GM12878 (cell line): ENCODE results near the gene MRPS15. TPM values are rescaled to one million over a fixed set of nuclear protein-coding genes. Genes with fewer than 3 reads are reported as not detected.

Source experiments
- BCLAF1 ChIP-seq: fragments of 450-650 bp; IDR thresholded peaks from 2 replicates; pipeline ENCODE4 v1.6.1; 2017; ENCODE audit warnings: antibody characterized with exemption, mild to moderate bottlenecking, moderate library complexity
- CHD4 ChIP-seq: fragments of 200-600 bp; sonication (generic); IDR thresholded peaks from 2 replicates; pipeline ENCODE4 v1.6.1; 2016; ENCODE audit warnings: mild to moderate bottlenecking
- ETV6 ChIP-seq, 2 experiments: fragments of 450-650 bp in 1 of 2; IDR thresholded peaks in 1 of 2; conservative IDR thresholded peaks in 1 of 2; 2 replicates each; pipeline ENCODE4 v1.6.1; 2014; ENCODE audit warnings: antibody characterized with exemption in 1 of 2, borderline replicate concordance in 1 of 2, low read depth in 1 of 2, mild to moderate bottlenecking in 1 of 2, moderate library complexity in 1 of 2
- NRF1 ChIP-seq: conservative IDR thresholded peaks from 2 replicates; pipeline ENCODE4 v1.6.1; 2011; ENCODE audit warnings: mild to moderate bottlenecking, low read depth, low read length, improper control_type of control experiment
- PAX5 ChIP-seq: IDR thresholded peaks from 2 replicates; pipeline ENCODE4 v1.6.1; 2011; ENCODE audit warnings: low read depth, low read length, borderline replicate concordance
- POLR2AphosphoS2 ChIP-seq: IDR thresholded peaks from 2 replicates; pipeline ENCODE4 v1.6.1; 2011; ENCODE audit warnings: low read depth, mild to moderate bottlenecking, low read length, improper control_type of control experiment, moderate library complexity
- RAD51 ChIP-seq: fragments of 450-650 bp; IDR thresholded peaks from 2 replicates; pipeline ENCODE4 v1.6.1; 2016; ENCODE audit warnings: moderate library complexity, mild to moderate bottlenecking, inconsistent platforms
- ZBTB33 ChIP-seq: fragments of 450-650 bp; IDR thresholded peaks from 2 replicates; pipeline ENCODE4 v1.6.1; 2017; ENCODE audit warnings: mild to moderate bottlenecking
- ZNF207 ChIP-seq: fragments of 450-650 bp; IDR thresholded peaks from 2 replicates; pipeline ENCODE4 v1.6.1; 2014; ENCODE audit warnings: antibody characterized with exemption, mild to moderate bottlenecking, borderline replicate concordance
- polyA plus RNA-seq, 11 experiments: library from polyadenylated mRNA; depleted of rRNA in 4 of 11; unstranded in 6 of 11; stranded (reverse) in 5 of 11; fragments of >200 nt; fragmentation: Nextera tagmentation in 4 of 11; fragmentation: Illumina TruSeq in 1 of 11; extraction: Ambion mirVana in 4 of 11; extraction: Trizol in 1 of 11; gene quantifications; 1 replicate in 1 of 11; 2 replicates in 10 of 11; pipeline versions ENCODE4 v1.2.1 to v1.2.3, GENCODE V29; 2011 to 2016; ENCODE audit warnings: inconsistent platforms in 2 of 11, missing spikeins in 2 of 11, low read depth in 1 of 11
- total RNA-seq, 4 experiments: library from RNA; depleted of rRNA in 3 of 4; stranded (reverse); fragments of >200 nt in 3 of 4; fragmentation: Illumina TruSeq in 1 of 4; extraction: Trizol in 1 of 4; gene quantifications; 2 replicates each; pipeline versions ENCODE4 v1.2.1 to v1.2.3, GENCODE V29; 2013 to 2021
- TF ChIP-seq, protein P1 (sequence below): IDR thresholded peaks from 2 replicates; pipeline ENCODE4 v1.6.1; 2011; ENCODE audit warnings: low read depth, mild to moderate bottlenecking, low read length, moderate library complexity, borderline replicate concordance; ENCODE audit errors: extremely low read depth
- TF ChIP-seq, protein P2 (sequence below): fragments of 450-650 bp; formaldehyde crosslinking; IDR thresholded peaks from 2 replicates; pipeline ENCODE4 v1.4.0; 2022; ENCODE audit warnings: mild to moderate bottlenecking, moderate library complexity
- TF ChIP-seq, protein P3 (sequence below): fragments of 450-650 bp; IDR thresholded peaks from 2 replicates; pipeline ENCODE4 v1.6.1; 2017; ENCODE audit warnings: mild to moderate bottlenecking, low read depth, inconsistent platforms; ENCODE audit not compliant: poor library complexity, severe bottlenecking
- TF ChIP-seq, protein P4 (sequence below): fragments of 450-650 bp; formaldehyde crosslinking; IDR thresholded peaks from 2 replicates; pipeline ENCODE4 v1.5.0; 2022; ENCODE audit warnings: mild to moderate bottlenecking, missing genetic modification characterization

MRPS15 gene
- total and polyA plus RNA-seq, 10 of the 15 experiments (the other 5 are each of a cell fraction or from before 2014, with no cell fraction given) = 41.1 to 207 (median 107) TPM

DNA sequence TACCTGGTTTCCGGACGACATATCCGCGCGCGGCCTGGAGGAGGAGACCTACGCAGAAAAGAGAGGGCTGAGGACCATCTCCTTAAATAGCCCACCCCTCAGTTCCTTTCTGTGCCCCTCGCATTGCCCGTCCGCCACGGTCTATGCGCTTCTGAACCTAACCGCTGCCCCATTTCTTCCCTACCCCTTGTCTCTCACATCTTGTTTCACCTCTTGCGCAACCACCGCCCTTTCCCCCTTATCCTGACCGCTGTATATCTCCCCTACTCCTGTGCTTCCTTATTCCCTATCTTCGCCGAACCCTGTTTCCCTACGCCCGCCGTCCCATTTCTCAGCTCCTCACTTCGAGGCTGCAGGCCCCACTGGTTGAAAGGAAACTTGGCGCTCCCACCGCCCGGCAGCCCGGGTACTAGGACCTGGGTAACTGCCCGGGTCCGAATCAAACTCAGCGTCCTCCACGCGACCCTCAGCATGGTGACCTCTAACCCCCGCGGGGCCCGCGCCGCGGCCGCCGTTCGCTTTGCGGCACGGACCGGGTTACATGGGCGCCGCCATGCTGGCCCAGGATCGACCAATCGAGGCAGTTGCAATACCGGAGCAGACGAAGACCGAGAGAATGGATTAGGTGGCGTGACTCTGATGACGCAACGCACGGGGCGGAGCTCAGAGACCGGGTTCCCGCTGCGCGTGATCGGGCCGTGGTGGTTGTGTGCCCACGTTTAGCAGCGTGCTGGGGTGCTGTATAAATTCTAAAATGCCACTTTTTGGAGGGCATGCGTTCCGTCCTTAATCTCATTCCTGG, at the start of gene MRPS15 (continued):
- TF ChIP-seq, protein P1, sequence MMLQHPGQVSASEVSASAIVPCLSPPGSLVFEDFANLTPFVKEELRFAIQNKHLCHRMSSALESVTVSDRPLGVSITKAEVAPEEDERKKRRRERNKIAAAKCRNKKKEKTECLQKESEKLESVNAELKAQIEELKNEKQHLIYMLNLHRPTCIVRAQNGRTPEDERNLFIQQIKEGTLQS = no peak
- TF ChIP-seq ETV6 (conservative IDR thresholded peaks at IDR 0.05 in 1 of 2, IDR thresholded peaks at IDR 0.05 in 1 of 2; ENCODE audit: borderline replicate concordance in 1 of 2, low read depth in 1 of 2) (no peak), RAD51 (peak; percentile 87), ZBTB33 (no peak), BCLAF1 (no peak), CHD4 (no peak), POLR2AphosphoS2 (peak; percentile 99), NRF1 (peak; percentile 23; the same call in 1 of the 2 replicates), PAX5 (peak; percentile 78; the same call in 1 of the 2 replicates), ZNF207 (peak; percentile 99)
- TF ChIP-seq, protein P2, sequence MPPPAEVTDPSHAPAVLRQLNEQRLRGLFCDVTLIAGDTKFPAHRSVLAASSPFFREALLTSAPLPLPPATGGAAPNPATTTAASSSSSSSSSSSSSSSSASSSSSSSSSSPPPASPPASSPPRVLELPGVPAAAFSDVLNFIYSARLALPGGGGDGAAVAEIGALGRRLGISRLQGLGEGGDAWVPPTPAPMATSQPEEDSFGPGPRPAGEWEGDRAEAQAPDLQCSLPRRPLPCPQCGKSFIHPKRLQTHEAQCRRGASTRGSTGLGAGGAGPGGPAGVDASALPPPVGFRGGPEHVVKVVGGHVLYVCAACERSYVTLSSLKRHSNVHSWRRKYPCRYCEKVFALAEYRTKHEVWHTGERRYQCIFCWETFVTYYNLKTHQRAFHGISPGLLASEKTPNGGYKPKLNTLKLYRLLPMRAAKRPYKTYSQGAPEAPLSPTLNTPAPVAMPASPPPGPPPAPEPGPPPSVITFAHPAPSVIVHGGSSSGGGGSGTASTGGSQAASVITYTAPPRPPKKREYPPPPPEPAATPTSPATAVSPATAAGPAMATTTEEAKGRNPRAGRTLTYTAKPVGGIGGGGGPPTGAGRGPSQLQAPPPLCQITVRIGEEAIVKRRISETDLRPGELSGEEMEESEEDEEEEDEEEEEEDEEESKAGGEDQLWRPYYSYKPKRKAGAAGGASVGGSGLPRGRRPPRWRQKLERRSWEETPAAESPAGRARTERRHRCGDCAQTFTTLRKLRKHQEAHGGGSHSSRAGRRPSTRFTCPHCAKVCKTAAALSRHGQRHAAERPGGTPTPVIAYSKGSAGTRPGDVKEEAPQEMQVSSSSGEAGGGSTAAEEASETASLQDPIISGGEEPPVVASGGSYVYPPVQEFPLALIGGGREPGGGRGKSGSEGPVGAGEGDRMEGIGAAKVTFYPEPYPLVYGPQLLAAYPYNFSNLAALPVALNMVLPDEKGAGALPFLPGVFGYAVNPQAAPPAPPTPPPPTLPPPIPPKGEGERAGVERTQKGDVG = no peak
- TF ChIP-seq, protein P3, sequence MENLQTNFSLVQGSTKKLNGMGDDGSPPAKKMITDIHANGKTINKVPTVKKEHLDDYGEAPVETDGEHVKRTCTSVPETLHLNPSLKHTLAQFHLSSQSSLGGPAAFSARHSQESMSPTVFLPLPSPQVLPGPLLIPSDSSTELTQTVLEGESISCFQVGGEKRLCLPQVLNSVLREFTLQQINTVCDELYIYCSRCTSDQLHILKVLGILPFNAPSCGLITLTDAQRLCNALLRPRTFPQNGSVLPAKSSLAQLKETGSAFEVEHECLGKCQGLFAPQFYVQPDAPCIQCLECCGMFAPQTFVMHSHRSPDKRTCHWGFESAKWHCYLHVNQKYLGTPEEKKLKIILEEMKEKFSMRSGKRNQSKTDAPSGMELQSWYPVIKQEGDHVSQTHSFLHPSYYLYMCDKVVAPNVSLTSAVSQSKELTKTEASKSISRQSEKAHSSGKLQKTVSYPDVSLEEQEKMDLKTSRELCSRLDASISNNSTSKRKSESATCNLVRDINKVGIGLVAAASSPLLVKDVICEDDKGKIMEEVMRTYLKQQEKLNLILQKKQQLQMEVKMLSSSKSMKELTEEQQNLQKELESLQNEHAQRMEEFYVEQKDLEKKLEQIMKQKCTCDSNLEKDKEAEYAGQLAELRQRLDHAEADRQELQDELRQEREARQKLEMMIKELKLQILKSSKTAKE = no peak
- TF ChIP-seq, protein P4, sequence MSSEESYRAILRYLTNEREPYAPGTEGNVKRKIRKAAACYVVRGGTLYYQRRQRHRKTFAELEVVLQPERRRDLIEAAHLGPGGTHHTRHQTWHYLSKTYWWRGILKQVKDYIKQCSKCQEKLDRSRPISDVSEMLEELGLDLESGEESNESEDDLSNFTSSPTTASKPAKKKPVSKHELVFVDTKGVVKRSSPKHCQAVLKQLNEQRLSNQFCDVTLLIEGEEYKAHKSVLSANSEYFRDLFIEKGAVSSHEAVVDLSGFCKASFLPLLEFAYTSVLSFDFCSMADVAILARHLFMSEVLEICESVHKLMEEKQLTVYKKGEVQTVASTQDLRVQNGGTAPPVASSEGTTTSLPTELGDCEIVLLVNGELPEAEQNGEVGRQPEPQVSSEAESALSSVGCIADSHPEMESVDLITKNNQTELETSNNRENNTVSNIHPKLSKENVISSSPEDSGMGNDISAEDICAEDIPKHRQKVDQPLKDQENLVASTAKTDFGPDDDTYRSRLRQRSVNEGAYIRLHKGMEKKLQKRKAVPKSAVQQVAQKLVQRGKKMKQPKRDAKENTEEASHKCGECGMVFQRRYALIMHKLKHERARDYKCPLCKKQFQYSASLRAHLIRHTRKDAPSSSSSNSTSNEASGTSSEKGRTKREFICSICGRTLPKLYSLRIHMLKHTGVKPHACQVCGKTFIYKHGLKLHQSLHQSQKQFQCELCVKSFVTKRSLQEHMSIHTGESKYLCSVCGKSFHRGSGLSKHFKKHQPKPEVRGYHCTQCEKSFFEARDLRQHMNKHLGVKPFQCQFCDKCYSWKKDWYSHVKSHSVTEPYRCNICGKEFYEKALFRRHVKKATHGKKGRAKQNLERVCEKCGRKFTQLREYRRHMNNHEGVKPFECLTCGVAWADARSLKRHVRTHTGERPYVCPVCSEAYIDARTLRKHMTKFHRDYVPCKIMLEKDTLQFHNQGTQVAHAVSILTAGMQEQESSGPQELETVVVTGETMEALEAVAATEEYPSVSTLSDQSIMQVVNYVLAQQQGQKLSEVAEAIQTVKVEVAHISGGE (CRISPR knock-in tag) = no peak
